ENCODE measurements around the gene KLHL26. TPM values are rescaled to one million over a fixed set of nuclear protein-coding genes. Genes with fewer than 3 reads are reported as not detected.

KLHL26 gene
- total and polyA plus RNA-seq, 7 experiments from 2014 or later = 3.7 to 16.3 (median 10.5) TPM

DNA sequence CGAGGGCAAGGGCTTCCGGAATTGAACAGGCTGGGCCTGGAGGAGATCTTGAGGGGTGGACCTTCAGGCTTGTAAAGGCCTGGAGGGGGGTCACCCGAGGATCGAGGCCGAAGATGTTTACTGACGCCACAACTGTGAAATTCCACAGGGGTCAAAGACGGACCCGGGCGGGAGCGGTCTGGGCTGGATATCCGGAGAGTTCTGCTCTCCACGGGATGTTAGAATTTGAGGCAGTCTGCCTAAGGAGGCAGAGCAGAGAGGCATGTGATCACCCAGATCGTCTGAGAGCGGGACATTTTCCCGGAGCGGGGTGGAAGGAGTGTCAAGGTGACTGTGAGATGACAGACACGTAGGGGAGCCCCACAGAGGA is 13.2 kb downstream of the KLHL26 start:
- H3K4me3 Mint-ChIP-seq = peak overlapping the region in 2 of 10 donors; percentile 29 to 60
- no peaks in the 10 kb centered on the region for H3K9me3 Mint-ChIP-seq
- Histone ChIP-seq H3K9me3 (ENCODE audit: control insufficient read depth in 2 of 3, low read length in 3 of 3) (no peaks in the 10 kb centered on the region), H3K4me3 (ENCODE audit: low read length) (no peak overlapping the region), H3K27ac (ENCODE audit: low read depth, low read length) (no peak overlapping the region), H3K4me1 (ENCODE audit: control insufficient read depth in 2 of 2, insufficient read depth in 2 of 2, low read length in 2 of 2) (no peaks in the 10 kb centered on the region), H3K27me3 (ENCODE audit: control insufficient read depth in 2 of 2, insufficient read depth in 2 of 2, low read length in 2 of 2) (no peaks in the 10 kb centered on the region), H3K36me3 (ENCODE audit: control insufficient read depth in 2 of 3, insufficient read depth in 3 of 3, low read length in 3 of 3) (peaks cover 0 to 11% (median 5%) of the 10 kb centered on the region in 3 experiments)
- no peak for DNase-seq
- POLR2A ChIA-PET = no interaction called here
- CTCF ChIA-PET = no interaction called here
- H3K27me3 Mint-ChIP-seq = no peaks in the 10 kb centered on the region
- H3K27ac Mint-ChIP-seq = peak overlapping the region in 1 of 9 donors; percentile 38
- H3K36me3 Mint-ChIP-seq = peaks cover 0 to 3% (median 3%) of the 10 kb centered on the region in 5 donors
- intact Hi-C loops (cut with micrococcal nuclease) = no loop called here
- peaks cover 4 to 34% (median 22%) of the 10 kb centered on the region in 7 donors for H3K4me1 Mint-ChIP-seq
- ATAC-seq = no peak

DNA sequence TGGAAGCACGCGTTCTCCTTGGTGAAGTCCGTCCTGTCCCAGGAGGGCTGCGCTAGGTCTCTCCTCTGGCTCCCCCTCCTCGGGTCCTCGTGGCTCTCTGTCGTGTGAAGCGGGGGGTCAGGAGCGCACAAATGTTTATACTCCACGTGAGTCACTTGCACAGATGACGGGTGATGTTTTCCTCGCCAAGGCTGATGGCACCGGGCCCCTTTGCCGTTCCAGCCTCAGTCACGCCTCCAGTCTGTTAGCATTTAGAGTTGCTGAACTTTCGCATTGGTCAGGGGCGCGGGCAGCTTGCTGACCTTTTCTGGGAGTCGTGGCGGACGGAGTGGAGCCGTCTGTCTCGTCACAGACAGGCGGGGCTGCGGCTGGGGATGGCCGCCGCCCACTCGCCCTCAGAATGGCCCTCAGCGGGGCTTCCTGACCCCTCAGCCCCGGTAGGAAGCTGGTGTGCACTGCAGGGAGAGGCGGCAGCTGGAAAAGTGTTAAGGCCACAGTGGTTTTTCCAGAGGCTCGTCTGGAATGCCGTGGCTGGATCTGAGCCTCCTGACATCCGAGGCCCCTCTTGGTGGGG is 13.7 kb downstream of the KLHL26 start:
- H3K4me1 Mint-ChIP-seq = peaks cover 4 to 34% (median 22%) of the 10 kb centered on the region in 7 donors
- Histone ChIP-seq H3K4me3 (ENCODE audit: low read length) (no peak overlapping the region), H3K27me3 (ENCODE audit: control insufficient read depth in 2 of 2, insufficient read depth in 2 of 2, low read length in 2 of 2) (no peaks in the 10 kb centered on the region), H3K9me3 (ENCODE audit: control insufficient read depth in 2 of 3, low read length in 3 of 3) (no peaks in the 10 kb centered on the region), H3K4me1 (ENCODE audit: control insufficient read depth in 2 of 2, insufficient read depth in 2 of 2, low read length in 2 of 2) (no peaks in the 10 kb centered on the region), H3K36me3 (ENCODE audit: control insufficient read depth in 2 of 3, insufficient read depth in 3 of 3, low read length in 3 of 3) (peaks cover 0 to 11% (median 5%) of the 10 kb centered on the region in 3 experiments), H3K27ac (ENCODE audit: low read depth, low read length) (no peak overlapping the region)
- DNase-seq (no peak), ATAC-seq (no peak)
- H3K9me3 Mint-ChIP-seq = no peaks in the 10 kb centered on the region
- peak overlapping the region in 1 of 9 donors; percentile 89 for H3K27ac Mint-ChIP-seq
- POLR2A ChIA-PET = no interaction called here
- intact Hi-C loops (cut with micrococcal nuclease) = no loop called here
- peaks cover 0 to 3% (median 3%) of the 10 kb centered on the region in 5 donors for H3K36me3 Mint-ChIP-seq
- no peaks in the 10 kb centered on the region for H3K27me3 Mint-ChIP-seq
- H3K4me3 Mint-ChIP-seq = no peak overlapping the region
- CTCF ChIA-PET = interaction anchor here (0.5 kb wide), 1 partner anchor 28 kb away, joined by 3 read pairs; no protein-coding TSS in a partner anchor

DNA sequence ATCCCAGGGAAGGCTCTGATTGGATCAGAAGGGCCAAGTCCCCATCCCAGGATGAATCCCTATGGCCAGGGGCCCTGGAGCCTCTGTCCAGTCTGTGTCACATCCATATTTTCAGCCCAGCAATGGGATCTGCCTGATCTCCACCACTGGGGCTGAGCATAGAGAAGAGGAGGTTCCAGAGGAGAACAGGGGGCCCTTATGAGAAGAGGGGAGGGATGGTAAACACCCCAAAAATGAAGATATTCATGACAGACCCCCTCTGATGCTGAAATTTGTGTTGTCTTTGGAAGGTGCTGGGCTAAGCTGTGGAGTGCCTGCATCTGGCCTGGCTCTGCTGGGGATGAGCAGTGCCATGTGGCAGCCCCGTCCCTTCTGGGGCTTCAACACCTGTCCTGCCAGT is 14.5 kb downstream of the KLHL26 start:
- DNase-seq (no peak), ATAC-seq (no peak)
- no peaks in the 10 kb centered on the region for H3K9me3 Mint-ChIP-seq
- H3K4me1 ChIP-seq (ENCODE audit: control insufficient read depth in 2 of 2, insufficient read depth in 2 of 2, low read length in 2 of 2) = no peaks in the 10 kb centered on the region
- intact Hi-C loops (cut with micrococcal nuclease) = no loop called here
- no peak overlapping the region for H3K27ac ChIP-seq (ENCODE audit: low read depth, low read length)
- no peaks in the 10 kb centered on the region for H3K27me3 Mint-ChIP-seq
- H3K4me1 Mint-ChIP-seq = peaks cover 4 to 34% (median 21%) of the 10 kb centered on the region in 7 donors
- ChIA-PET CTCF (interaction anchor here (0.5 kb wide), 1 partner anchor 29 kb away, joined by 3 read pairs; no protein-coding TSS in a partner anchor), POLR2A (interaction anchor here (0.6 kb wide), 1 partner anchor 178 kb away, joined by 4 read pairs; no protein-coding TSS in a partner anchor)
- peaks cover 0 to 3% (median 3%) of the 10 kb centered on the region in 5 donors for H3K36me3 Mint-ChIP-seq
- H3K4me3 Mint-ChIP-seq = no peak overlapping the region
- H3K27ac Mint-ChIP-seq = peak overlapping the region in 1 of 9 donors; percentile 56
- H3K36me3 ChIP-seq (ENCODE audit: control insufficient read depth in 2 of 3, insufficient read depth in 3 of 3, low read length in 3 of 3) = peaks cover 0 to 11% (median 5%) of the 10 kb centered on the region in 3 experiments
- H3K9me3 ChIP-seq (ENCODE audit: control insufficient read depth in 2 of 3, low read length in 3 of 3) = no peaks in the 10 kb centered on the region
- no peak overlapping the region for H3K4me3 ChIP-seq (ENCODE audit: low read length)
- no peaks in the 10 kb centered on the region for H3K27me3 ChIP-seq (ENCODE audit: control insufficient read depth in 2 of 2, insufficient read depth in 2 of 2, low read length in 2 of 2)

DNA sequence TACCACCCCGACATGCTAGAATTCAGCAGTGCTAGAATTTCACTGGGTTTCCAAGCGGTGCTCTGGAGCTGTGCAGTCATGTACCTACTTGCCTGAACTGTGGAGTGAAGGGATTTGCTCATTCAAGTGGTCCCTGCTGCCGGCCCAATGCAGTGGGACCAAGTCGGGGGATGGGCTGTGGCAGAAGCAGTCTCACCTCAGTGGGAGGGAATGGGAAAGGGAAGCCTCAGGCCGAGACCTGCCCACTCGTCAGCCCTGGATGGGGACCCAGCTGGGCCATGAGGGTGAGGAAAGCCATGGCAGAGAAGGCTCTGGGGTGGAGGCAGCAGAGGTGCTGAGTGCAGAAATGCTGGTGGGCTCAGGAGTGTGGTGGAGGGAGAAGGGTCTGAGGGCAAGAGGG is 14.9 kb downstream of the KLHL26 start:
- Mint-ChIP-seq H3K36me3 (peaks cover 0 to 3% (median 1%) of the 10 kb centered on the region in 5 donors), H3K4me1 (peaks cover 4 to 31% (median 20%) of the 10 kb centered on the region in 7 donors), H3K9me3 (no peaks in the 10 kb centered on the region), H3K4me3 (no peak overlapping the region), H3K27me3 (no peaks in the 10 kb centered on the region), H3K27ac (no peak overlapping the region)
- Histone ChIP-seq H3K9me3 (ENCODE audit: control insufficient read depth in 2 of 3, low read length in 3 of 3) (no peaks in the 10 kb centered on the region), H3K4me3 (ENCODE audit: low read length) (no peak overlapping the region), H3K27me3 (ENCODE audit: control insufficient read depth in 2 of 2, insufficient read depth in 2 of 2, low read length in 2 of 2) (no peaks in the 10 kb centered on the region), H3K36me3 (ENCODE audit: control insufficient read depth in 2 of 3, insufficient read depth in 3 of 3, low read length in 3 of 3) (peaks cover 0 to 11% (median 5%) of the 10 kb centered on the region in 3 experiments), H3K27ac (ENCODE audit: low read depth, low read length) (no peak overlapping the region), H3K4me1 (ENCODE audit: control insufficient read depth in 2 of 2, insufficient read depth in 2 of 2, low read length in 2 of 2) (no peaks in the 10 kb centered on the region)
- ATAC-seq (no peak), DNase-seq (no peak)
- CTCF ChIA-PET = no interaction called here
- intact Hi-C loops (cut with micrococcal nuclease) = no loop called here
- POLR2A ChIA-PET = interaction anchor here (0.6 kb wide), 1 partner anchor 177 kb away, joined by 4 read pairs; no protein-coding TSS in a partner anchor

DNA sequence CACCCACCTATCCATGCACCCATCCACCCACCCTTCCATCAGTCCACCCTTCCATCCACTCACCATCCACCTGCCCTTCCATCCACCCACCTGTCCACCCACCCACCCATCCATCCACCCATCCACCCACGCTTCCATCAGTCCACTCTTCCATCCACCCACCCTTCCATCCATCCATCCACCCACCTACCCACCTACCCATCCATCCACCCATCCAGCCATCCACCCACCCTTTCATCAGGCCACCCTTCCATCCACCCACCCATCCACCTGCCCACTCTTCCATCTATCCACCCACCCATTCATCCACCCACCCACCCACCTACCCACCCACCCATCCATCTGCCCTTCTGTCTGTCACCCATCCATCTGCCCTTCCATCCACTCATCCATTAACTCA is 17.0 kb downstream of the KLHL26 start:
- H3K27me3 ChIP-seq (ENCODE audit: control insufficient read depth in 2 of 2, insufficient read depth in 2 of 2, low read length in 2 of 2) = no peaks in the 10 kb centered on the region
- ATAC-seq = no peak
- intact Hi-C loops (cut with micrococcal nuclease) = no loop called here
- peaks cover 7 to 38% (median 23%) of the 10 kb centered on the region in 7 donors for H3K4me1 Mint-ChIP-seq
- no peak overlapping the region for H3K4me3 ChIP-seq (ENCODE audit: low read length)
- no peaks in the 10 kb centered on the region for H3K9me3 Mint-ChIP-seq
- no peak overlapping the region for H3K27ac Mint-ChIP-seq
- no peaks in the 10 kb centered on the region for H3K27me3 Mint-ChIP-seq
- POLR2A ChIA-PET = no interaction called here
- H3K36me3 ChIP-seq (ENCODE audit: control insufficient read depth in 2 of 3, insufficient read depth in 3 of 3, low read length in 3 of 3) = peaks cover 0 to 6% (median 5%) of the 10 kb centered on the region in 3 experiments
- CTCF ChIA-PET = no interaction called here
- peaks cover 0 to 2% of the 10 kb centered on the region in 2 donors for H3K4me1 ChIP-seq (ENCODE audit: control insufficient read depth in 2 of 2, insufficient read depth in 2 of 2, low read length in 2 of 2)
- no peak for DNase-seq
- H3K9me3 ChIP-seq (ENCODE audit: control insufficient read depth in 2 of 3, low read length in 3 of 3) = no peaks in the 10 kb centered on the region
- H3K4me3 Mint-ChIP-seq = no peak overlapping the region
- no peak overlapping the region for H3K27ac ChIP-seq (ENCODE audit: low read depth, low read length)
- H3K36me3 Mint-ChIP-seq = peaks cover 0 to 4% (median 0%) of the 10 kb centered on the region in 5 donors

DNA sequence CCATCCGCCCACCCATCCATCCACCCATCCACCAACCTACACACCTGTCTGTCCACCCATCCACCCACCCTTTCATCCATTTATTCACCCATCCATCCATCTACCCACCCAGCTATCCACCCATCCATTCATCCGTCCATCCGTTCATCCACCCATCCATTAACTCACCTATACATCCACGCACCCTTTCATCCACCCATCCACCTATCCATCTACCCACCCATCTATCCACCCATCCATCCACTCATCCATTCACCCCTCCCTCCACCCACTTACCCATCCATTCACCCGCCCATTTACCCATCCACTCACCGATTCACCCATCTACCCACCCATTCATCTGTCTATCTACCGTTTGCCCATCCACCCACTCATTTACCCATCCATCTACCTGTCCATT is 17.6 kb downstream of the KLHL26 start:
- Histone ChIP-seq H3K27ac (ENCODE audit: low read depth, low read length) (no peak overlapping the region), H3K4me3 (ENCODE audit: low read length) (no peak overlapping the region), H3K27me3 (ENCODE audit: control insufficient read depth in 2 of 2, insufficient read depth in 2 of 2, low read length in 2 of 2) (no peaks in the 10 kb centered on the region), H3K4me1 (ENCODE audit: control insufficient read depth in 2 of 2, insufficient read depth in 2 of 2, low read length in 2 of 2) (peaks cover 0 to 2% of the 10 kb centered on the region in 2 donors), H3K36me3 (ENCODE audit: control insufficient read depth in 2 of 3, insufficient read depth in 3 of 3, low read length in 3 of 3) (peaks cover 0 to 6% (median 5%) of the 10 kb centered on the region in 3 experiments), H3K9me3 (ENCODE audit: control insufficient read depth in 2 of 3, low read length in 3 of 3) (no peaks in the 10 kb centered on the region)
- DNase-seq = no peak
- POLR2A ChIA-PET = no interaction called here
- peaks cover 7 to 38% (median 21%) of the 10 kb centered on the region in 7 donors for H3K4me1 Mint-ChIP-seq
- no peak overlapping the region for H3K27ac Mint-ChIP-seq
- H3K4me3 Mint-ChIP-seq = no peak overlapping the region
- H3K36me3 Mint-ChIP-seq = peaks cover 0 to 4% (median 0%) of the 10 kb centered on the region in 5 donors
- ATAC-seq = no peak
- H3K27me3 Mint-ChIP-seq = no peaks in the 10 kb centered on the region
- intact Hi-C loops (cut with micrococcal nuclease) = no loop called here
- CTCF ChIA-PET = no interaction called here
- no peaks in the 10 kb centered on the region for H3K9me3 Mint-ChIP-seq
